SH-SY5Y (cell line): Measurements from ENCODE around the gene SLC26A6.

ENCODE experiments used
- GATA2 ChIP-seq: IDR thresholded peaks from 2 replicates; pipeline ENCODE4 v1.6.1; 2011; ENCODE audit warnings: mild to moderate bottlenecking, low read depth, low read length
- GATA3 ChIP-seq: IDR thresholded peaks from 2 replicates; pipeline ENCODE4 v1.6.1; 2011; ENCODE audit warnings: low read depth, mild to moderate bottlenecking, low read length, moderate library complexity

- no peak for TF ChIP-seq GATA3
- TF ChIP-seq GATA2: no peak
Observed at GRCh38 chr3:48584836-48585235, 50.4 kb downstream of the SLC26A6 start.
